NAMALWA (cell line): ENCODE data around the gene RNF223.
"Not testable (repeated sequence)": the region's sequence is repeated elsewhere in the genome, so short reads cannot be mapped to it uniquely, and the experiment has no call there.

Source experiments
- DNase-seq: peaks from one replicate; pipeline ENCODE4 v3.0.0-alpha.2; 2015; ENCODE audit warnings: low spot score

The RNF223 gene

DNA sequence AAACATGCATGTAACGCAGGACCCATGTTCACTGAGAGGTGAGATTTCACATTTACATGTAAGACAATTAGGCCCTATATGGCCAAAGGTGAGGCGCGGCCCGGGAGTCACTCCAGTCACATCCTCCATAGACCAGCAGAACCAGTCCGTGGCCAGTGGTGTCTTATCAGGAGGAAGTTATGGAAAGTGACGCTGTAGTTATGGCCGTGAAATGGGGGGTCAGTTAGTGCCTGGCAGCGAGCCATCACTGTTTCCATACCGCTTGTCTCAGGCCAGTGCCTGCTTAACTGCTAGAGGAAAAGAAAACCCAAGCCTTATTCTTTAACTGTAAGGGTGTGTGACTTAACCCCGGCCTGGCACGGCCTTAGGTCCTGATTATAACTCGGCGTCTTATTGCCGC, 35.6 kb upstream of the RNF223 start:
- DNase-seq, result no peak

GRCh38 chr1:1106510-1107221, 32.6 kb upstream of the RNF223 start:
- no peak for DNase-seq

GRCh38 chr1:1104152-1104551, 30.0 kb upstream of the RNF223 start:
- not testable (repeated sequence) for DNase-seq

- no peak for DNase-seq
Measured at GRCh38 chr1:1101503-1101902, 27.4 kb upstream of the RNF223 start.

- no peak for DNase-seq
Measured at GRCh38 chr1:1100296-1100695, 26.2 kb upstream of the RNF223 start.

DNA sequence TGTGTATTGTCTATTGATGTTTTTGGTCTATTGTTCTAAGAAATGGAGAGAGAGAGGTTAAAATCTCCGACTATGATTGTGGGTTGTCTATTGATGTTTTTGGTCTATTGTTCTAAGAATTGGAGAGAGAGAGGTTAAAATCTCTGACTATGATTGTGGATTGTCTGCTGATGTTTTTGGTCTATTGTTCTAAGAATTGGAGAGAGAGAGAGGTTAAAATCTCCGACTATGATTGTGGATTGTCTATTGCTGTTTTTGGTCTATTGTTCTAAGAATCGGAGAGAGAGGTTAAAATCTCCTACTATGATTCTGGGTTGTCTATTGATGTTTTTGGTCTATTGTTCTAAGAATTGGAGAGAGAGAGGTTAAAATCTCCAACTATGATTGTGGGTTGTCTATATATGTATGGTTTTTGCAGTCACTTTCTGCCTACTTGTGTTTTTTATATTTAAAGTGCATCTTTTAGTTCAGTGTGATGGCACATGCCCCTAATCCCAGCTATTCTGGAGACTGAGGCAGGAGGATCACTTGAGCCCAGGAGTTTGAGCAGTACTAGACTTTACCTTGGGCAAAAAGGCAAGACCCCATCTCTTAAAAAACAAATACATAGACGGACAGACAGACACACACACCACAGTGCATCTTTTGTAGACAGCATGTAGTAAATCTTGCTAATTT, 25.5 kb upstream of the RNF223 start:
- no peak for DNase-seq

GRCh38 chr1:1098681-1099421, 24.7 kb upstream of the RNF223 start:
- DNase-seq, result no peak

DNA sequence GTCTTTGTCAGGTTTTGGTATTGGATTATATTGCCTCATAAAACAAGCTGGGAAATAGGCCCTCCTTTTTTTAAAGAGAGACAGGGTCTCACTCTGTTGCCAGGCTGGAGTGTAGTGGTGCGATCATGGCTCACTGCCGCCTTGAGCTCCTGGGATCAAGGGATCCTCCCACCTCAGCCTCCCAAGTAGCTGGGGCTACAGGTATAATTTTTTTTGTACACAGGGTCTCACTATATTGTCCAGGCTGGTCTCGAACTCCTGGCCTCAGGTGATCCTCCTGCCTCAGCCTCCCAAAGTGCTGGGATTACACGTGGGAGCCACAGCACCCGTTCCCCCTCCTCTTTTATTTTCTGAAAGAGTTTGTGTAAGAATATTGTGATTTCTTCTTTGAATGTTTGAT, 22.0 kb upstream of the RNF223 start:
- not testable (repeated sequence) for DNase-seq

DNA sequence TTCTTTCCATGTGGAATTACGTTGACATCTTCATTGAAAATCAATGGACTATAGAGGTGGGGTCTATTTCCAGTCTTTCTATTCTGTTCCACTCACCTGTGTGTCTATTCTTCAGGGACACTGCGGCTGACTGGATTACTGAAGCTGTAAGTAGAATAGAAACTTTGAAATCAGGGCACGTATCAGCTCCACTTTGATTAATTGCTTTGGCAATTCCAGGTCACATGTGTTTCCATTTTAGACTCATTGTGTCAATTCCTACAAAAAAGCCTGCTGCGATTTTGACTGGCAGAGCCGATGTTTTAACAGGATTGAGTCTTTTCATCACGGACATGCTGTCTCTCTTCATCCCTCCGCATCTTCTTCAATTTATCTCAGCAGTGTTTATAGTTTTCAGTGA, 20.9 kb upstream of the RNF223 start:
- DNase-seq, result no peak

- DNase-seq, result no peak
Measured at GRCh38 chr1:1093610-1093943, 19.5 kb upstream of the RNF223 start.

- peak; percentile 29 for DNase-seq
Measured at GRCh38 chr1:1092894-1093609, 18.9 kb upstream of the RNF223 start.

- DNase-seq, result no peak
Measured at GRCh38 chr1:1092149-1092855, 18.2 kb upstream of the RNF223 start.

- DNase-seq, result peak; percentile 25
Measured at GRCh38 chr1:1091344-1092148, 17.4 kb upstream of the RNF223 start.

DNA sequence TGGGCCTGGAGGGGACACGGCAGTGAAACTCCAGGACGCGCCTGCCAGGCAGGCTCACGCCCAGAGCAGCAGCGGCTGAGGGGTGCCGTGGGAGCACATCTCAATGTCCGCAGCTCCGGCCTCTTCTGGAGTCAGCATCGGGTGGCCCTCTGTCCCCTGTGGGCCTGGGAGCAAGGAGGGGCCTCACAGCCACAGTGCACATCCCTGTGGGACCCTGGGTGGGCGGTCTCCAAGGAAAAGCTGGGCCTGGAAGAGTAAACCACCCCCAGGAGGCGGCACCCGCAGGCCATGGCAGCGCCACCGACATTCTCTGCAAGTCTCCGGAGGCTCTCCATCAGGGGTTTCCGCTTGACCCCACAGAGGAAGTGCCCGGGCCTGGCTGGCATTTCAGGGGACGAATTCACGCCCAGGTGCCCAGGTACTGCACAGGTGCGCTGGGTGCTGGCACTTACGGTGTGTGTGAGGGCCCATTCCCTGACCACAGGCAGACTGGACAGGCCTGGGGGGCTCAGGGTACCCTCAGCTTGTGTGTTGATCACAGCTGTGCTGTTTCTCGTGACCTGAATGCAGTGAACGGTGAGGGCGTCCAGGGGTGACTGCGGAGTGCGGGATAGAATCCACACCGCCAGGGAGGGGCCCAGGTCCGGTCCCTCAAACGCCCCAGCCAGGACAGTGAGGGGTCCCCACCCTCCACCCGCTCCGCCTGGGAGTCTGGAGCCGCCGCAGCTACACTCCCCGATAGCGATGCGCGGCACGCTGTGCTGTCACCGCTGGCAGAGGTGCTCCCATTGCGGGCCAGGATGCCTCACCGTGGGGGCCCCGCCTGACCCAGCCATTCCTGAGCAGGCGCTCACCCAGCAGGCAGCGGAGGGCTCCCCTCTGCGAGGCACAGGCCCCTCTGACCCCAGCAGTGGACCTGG, 16.6 kb upstream of the RNF223 start:
- DNase-seq, result no peak

- DNase-seq, result peak; percentile 8
Measured at GRCh38 chr1:1089731-1090423, 15.8 kb upstream of the RNF223 start.

DNA sequence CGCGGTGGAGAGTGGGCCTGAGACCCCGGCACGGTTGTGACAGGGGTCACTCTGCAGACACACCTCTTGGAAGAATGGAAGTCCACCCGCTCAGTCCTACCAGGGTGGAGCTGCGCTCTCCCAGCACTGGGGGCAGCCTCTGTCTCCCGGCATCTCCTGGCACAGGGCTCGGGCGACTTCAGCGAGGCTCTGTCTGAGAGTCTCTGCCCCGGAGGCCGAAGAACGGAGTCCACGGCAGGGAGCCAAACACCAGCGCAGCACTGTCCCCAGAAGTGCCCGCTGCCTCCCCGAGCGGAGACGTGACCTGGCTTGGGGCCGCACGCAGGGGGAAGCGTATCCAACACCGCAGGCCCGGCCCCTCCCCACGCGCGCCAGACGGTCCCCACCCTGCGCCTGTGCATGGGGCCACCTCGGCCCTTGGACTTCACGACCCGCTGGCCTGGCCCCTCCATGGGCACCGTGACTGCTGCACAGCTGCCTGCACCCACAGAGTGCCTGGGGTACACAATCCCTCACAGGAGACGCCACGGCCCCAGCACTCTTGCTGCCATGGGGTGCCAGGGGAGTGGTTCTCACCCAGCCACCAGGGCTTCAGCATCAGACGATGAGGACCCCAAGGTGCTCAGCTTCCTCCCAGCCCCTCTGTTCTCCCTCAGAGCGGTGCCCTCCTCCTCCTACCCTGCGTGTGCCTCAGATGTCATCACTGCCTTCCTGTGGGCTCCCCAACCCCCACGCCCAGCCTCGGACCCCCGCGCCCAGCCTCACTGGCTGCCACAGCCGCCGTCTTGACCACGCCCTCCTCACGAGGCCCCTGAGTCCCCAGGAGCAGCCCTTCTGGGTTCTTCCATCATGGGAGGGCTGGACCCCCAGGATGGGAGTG, 14.9 kb upstream of the RNF223 start:
- peak; percentile 7 for DNase-seq

- no peak for DNase-seq
Measured at GRCh38 chr1:1088029-1088800, 14.1 kb upstream of the RNF223 start.
